Measurements from ENCODE around the gene PAK5.

The PAK5 gene

DNA sequence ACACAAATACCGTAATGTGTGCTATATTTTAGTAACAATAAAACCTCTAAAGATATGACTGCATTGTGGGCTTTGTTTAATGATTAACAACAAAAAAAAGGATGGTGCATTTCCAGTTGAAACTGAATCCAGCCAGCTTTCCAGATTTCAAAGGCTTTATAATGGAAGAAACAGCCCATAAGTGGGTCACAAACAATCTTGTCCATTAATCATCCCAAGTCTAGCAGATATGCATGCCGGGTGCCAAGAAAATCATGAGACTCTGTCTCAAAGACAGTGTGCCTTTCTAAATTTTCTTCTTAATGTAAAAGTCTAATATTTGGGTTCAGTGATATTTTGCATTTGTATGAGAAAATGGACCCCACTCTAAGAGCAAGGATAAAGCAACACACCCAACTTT lies 345.1 kb downstream of the PAK5 start:
- no peak for DNase-seq (ENCODE audit: low read depth)

DNA sequence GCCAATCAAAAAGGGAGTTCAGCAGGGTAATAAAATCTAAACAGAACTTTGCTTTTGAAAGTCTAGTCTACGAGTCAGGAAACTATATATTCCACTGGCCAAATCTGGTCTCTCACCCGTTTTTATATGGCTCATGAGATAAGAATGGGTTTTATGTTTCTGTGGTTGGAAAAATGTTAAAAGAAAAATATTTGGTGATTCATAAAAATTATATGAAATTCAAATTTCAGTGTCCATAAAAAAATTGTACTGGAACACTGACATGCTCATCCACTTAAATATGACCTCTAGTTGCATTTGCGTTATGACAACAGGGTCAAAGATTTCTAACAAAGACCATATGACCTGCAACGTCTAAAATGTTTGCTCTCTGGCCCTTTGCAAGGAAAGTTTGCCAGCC lies 346.8 kb downstream of the PAK5 start:
- no peak for DNase-seq (ENCODE audit: low read depth)

DNA sequence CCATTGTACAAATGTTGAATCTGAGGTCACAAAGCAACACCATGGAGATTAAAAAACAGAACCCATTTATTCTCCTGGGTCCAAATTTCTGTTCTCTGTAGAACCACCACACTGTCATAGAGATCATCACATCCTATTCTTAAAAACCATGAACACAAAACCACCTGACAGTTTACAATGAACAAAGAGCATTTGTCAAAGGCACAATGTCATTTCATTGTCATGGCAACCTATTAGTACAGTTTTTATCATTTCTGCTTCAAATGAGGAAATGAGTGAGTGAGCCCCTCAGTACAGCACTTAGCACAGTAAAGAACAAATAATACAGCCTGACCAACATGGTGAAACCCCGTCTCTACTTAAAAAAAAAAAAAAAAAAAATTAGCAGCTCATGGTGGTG lies 347.6 kb downstream of the PAK5 start:
- DNase-seq (ENCODE audit: low read depth) = no peak

DNA sequence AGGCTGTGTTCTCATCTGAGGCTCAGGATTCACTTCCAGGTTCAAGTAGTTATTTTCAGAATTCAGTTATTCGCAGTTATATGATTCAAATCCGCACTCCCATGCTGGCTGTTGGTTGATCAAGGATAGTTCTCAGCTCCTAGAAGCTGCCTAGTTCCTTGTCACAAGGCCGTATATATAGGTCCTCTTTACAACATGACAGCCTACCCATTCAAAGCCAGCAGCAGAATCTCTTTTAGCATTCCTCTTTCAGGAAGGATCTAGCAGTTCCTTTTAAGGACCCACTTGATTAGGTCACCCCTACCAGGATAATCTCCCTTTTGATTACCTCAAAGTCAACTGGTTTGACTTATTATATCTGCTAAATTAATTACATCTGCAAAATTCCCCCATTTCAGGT lies 348.2 kb downstream of the PAK5 start:
- no peak for DNase-seq (ENCODE audit: low read depth)

GRCh38 chr20:9490161-9490560 lies 348.7 kb downstream of the PAK5 start:
- no peak for DNase-seq (ENCODE audit: low read depth)

DNA sequence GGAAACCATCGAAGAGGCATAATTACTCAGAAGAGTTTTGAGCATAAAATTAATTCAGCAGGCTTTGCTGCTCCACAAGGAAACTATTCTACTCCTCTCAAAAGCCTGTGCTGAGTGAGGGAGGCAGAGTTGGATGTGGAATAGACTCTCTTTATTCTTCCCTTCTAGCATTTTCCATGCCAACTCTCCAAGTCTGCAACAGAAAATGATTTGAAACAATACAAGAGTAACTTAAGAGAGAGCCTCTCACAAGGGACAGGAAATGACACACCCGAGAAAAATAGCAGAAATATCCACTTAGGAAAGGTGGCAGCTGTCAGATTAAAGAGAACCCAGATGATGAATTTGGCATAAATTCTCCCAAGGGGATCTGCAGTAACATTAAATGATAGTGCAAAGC lies 350.8 kb downstream of the PAK5 start:
- no peak for DNase-seq (ENCODE audit: low read depth)
